ENCODE data around the gene UTF1. TPM values are rescaled to one million over a fixed set of nuclear protein-coding genes. Genes with fewer than 3 reads are reported as not detected.

UTF1 gene
- total RNA-seq, 2 experiments from 2014 or later, result not detected

DNA sequence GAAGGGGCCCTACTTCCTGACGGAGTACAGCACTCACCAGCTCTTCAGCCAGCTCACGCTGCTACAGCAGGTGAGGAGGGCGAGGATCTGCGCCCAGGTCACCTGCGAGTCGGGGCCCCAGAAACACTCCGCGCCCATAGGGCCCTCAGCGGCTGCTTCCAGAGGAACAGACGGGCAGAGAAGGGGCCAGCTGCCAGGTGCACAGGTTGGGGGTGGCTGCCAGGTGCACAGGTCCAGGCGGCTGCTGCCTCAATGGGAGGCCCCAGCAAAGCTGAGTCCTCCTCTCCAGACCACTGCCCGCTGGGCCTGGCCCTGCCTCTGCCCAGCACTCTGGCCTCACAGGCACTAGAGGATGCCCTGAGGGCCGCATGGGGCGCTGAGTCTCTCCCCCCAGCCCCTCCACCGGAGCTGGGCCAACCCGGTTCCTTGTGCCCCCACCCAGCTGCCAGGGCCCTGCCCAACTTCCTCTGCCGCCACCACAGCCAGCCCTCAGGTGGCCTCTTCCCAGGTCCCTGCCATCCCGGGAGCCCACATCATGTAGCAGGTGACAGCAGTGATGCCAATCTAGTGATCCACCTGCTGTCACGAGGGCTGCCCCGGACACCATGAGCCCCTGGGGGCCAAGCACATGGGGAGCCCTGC lies 17.0 kb upstream of the UTF1 start:
- DNase-seq (ENCODE audit: low spot score), result no peak
- no peaks in the 10 kb centered on the region for H4K20me1 ChIP-seq (ENCODE audit: insufficient read depth, low read length)
- H2AFZ ChIP-seq (ENCODE audit: low read length), result no peak overlapping the region
- H3K27ac ChIP-seq (ENCODE audit: low read depth, low read length, poor library complexity, severe bottlenecking), result no peak overlapping the region
- no peak overlapping the region for H3K4me3 ChIP-seq (ENCODE audit: low read depth, low read length, poor library complexity, severe bottlenecking)
- H3K36me3 ChIP-seq (ENCODE audit: insufficient read depth, low read length), result no peaks in the 10 kb centered on the region
- no peaks in the 10 kb centered on the region for H3K9me3 ChIP-seq (ENCODE audit: low read length)
- BruUV-seq (replicated peaks), result no TSS peak
- TF ChIP-seq EZH2phosphoT487 (IDR thresholded peaks at IDR 0.05; ENCODE audit: borderline replicate concordance, low read depth, low read length), result no peak
- TF ChIP-seq, protein P1, sequence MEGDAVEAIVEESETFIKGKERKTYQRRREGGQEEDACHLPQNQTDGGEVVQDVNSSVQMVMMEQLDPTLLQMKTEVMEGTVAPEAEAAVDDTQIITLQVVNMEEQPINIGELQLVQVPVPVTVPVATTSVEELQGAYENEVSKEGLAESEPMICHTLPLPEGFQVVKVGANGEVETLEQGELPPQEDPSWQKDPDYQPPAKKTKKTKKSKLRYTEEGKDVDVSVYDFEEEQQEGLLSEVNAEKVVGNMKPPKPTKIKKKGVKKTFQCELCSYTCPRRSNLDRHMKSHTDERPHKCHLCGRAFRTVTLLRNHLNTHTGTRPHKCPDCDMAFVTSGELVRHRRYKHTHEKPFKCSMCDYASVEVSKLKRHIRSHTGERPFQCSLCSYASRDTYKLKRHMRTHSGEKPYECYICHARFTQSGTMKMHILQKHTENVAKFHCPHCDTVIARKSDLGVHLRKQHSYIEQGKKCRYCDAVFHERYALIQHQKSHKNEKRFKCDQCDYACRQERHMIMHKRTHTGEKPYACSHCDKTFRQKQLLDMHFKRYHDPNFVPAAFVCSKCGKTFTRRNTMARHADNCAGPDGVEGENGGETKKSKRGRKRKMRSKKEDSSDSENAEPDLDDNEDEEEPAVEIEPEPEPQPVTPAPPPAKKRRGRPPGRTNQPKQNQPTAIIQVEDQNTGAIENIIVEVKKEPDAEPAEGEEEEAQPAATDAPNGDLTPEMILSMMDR (conservative IDR thresholded peaks at IDR 0.05; ENCODE audit: low read length), result no peak
- no peaks in the 10 kb centered on the region for H3K79me2 ChIP-seq (ENCODE audit: insufficient read depth, low read depth, low read length)
- H3K4me1 ChIP-seq (ENCODE audit: insufficient read depth, low read length, poor library complexity, severe bottlenecking), result no peaks in the 10 kb centered on the region
- H3K4me2 ChIP-seq (ENCODE audit: low read length), result no peak overlapping the region
- POLR2A ChIA-PET, result no interaction called here
- CTCF ChIA-PET (ENCODE audit: unreplicated experiment), result no interaction called here
- H3K9me2 ChIP-seq (ENCODE audit: insufficient read depth, low read length), result no peaks in the 10 kb centered on the region
- intact Hi-C loops (cut with micrococcal nuclease; ENCODE audit: unreplicated experiment), result no loop called here

DNA sequence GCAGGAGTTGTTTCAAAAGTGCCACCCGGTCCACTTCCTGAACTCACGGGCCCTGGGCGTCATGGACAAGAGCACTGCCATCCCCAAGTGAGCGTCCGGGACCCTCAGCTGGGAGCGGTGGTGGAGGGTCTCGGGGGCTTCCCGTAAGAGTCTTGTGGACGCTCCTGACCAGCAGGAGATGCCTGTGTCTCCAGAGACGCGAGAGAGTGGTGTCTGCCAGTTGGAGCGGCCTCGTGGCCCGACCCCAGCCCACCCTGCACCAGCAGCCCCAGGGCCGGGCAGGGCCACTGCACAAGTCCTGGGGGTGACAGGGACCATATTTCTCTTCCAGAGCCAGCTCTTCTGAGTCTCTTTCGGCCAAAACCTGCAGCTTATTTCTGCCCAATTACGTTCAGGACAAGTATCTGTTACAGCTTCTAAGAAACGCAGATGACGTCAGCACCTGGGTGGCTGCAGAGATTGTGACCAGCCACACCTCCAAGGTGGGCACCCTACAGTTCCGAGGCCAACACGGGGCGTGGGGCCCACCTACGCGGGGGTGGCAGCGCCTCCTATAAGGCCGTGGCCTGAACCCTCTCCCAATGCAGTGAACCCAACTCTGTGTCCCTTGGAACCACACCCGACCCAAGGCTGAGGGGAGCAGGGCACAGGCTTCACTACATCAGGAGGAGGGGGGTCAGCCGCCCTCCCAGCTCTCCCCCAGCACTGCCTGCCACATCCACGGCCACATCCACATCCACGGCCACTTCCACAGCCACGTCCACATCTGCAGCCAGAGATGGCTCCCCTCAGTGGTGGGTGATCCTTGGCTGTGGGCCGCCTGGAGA lies 16.2 kb upstream of the UTF1 start:
- no peaks in the 10 kb centered on the region for H4K20me1 ChIP-seq (ENCODE audit: insufficient read depth, low read length)
- DNase-seq (ENCODE audit: low spot score), result no peak
- H3K36me3 ChIP-seq (ENCODE audit: insufficient read depth, low read length), result no peaks in the 10 kb centered on the region
- no peaks in the 10 kb centered on the region for H3K9me2 ChIP-seq (ENCODE audit: insufficient read depth, low read length)
- H3K4me2 ChIP-seq (ENCODE audit: low read length), result no peak overlapping the region
- CTCF ChIA-PET (ENCODE audit: unreplicated experiment), result no interaction called here
- POLR2A ChIA-PET, result no interaction called here
- no peak overlapping the region for H3K27ac ChIP-seq (ENCODE audit: low read depth, low read length, poor library complexity, severe bottlenecking)
- TF ChIP-seq, protein P1 (conservative IDR thresholded peaks at IDR 0.05; ENCODE audit: low read length), result no peak
- no peak for TF ChIP-seq EZH2phosphoT487 (IDR thresholded peaks at IDR 0.05; ENCODE audit: borderline replicate concordance, low read depth, low read length)
- no peaks in the 10 kb centered on the region for H3K79me2 ChIP-seq (ENCODE audit: insufficient read depth, low read depth, low read length)
- no peaks in the 10 kb centered on the region for H3K4me1 ChIP-seq (ENCODE audit: insufficient read depth, low read length, poor library complexity, severe bottlenecking)
- H3K4me3 ChIP-seq (ENCODE audit: low read depth, low read length, poor library complexity, severe bottlenecking), result no peak overlapping the region
- no TSS peak for BruUV-seq (replicated peaks)
- H3K9me3 ChIP-seq (ENCODE audit: low read length), result no peaks in the 10 kb centered on the region
- intact Hi-C loops (cut with micrococcal nuclease; ENCODE audit: unreplicated experiment), result no loop called here
- H2AFZ ChIP-seq (ENCODE audit: low read length), result no peak overlapping the region

Data from OCI-LY7 (cell line).